ENCODE results near the gene SERPINB10. TPM values are rescaled to one million over a fixed set of nuclear protein-coding genes. Genes with fewer than 3 reads are reported as not detected.
A peak's percentile ranks its signal among the peaks of the same experiment; 100 is the strongest.

Gene SERPINB10
- total RNA-seq, 1 experiment from 2014 or later = not detected

DNA sequence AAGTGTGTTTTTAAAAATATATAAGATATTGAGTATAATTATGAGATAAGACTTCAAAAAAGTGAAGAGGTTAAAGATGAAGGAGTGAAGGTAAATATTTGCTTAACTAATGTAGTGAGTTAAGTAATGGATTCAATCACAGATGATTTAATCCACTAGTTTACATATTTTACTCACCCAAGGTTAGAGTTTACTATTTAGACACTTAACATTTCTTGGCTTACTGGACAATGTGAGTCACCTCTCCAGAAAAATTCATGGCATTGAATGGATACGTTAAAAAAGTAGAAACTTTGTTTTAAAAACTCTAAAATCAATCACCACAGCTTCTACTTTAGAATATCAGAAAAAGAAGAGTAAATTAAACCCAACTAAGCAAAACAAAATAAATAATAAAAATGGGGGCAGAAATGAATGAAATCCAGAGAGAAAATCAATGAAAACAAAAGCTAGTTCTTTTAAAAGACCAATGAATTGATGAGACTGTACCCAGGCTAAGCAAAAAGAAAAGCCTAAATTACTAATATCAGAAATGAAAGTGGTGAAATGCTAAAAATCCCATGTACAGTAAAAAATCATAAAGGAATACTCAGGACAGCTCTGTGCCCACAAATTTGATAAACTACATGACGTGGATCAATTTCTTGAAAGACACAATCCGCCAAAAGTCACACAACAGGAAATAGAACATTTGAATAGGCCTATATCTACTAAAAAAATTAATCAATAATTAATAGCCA lies 39.5 kb downstream of the SERPINB10 start:
- H3K4me2 ChIP-seq (ENCODE audit: low read length) = no peak overlapping the region
- no peaks in the 10 kb centered on the region for H3K79me2 ChIP-seq (ENCODE audit: insufficient read depth, low read length)
- ChIA-PET CTCF (no interaction called here), RAD21 (ENCODE audit: low non-redundant PET in 1 of 2, low total read pairs in 2 of 2, uncharacterized antibody in 2 of 2, unreplicated experiment in 2 of 2) (no interaction called here), POLR2A (no interaction called here)
- no peaks in the 10 kb centered on the region for H4K20me1 ChIP-seq (ENCODE audit: insufficient read depth)
- no peak overlapping the region for H3K27ac ChIP-seq (ENCODE audit: low read depth, low read length)
- TF ChIP-seq SIN3A (IDR thresholded peaks at IDR 0.05; ENCODE audit: low read depth) (no peak), ZNF274 (IDR thresholded peaks at IDR 0.05; ENCODE audit: low read depth, low read length) (no peak), POLR2A (IDR thresholded peaks at IDR 0.05; ENCODE audit: borderline replicate concordance, extremely low read depth, insufficient read depth, insufficient read length) (no peak), TCF7L2 (IDR thresholded peaks at IDR 0.05; ENCODE audit: borderline replicate concordance, extremely low read depth, insufficient read depth, insufficient read length) (no peak), EGR1 (IDR thresholded peaks at IDR 0.05; ENCODE audit: low read depth) (no peak), CBX3 (IDR thresholded peaks at IDR 0.05; ENCODE audit: low read depth) (no peak), CEBPB (IDR thresholded peaks at IDR 0.05; ENCODE audit: low read depth) (no peak), EZH2phosphoT487 (IDR thresholded peaks at IDR 0.05; ENCODE audit: borderline replicate concordance) (no peak), POLR2AphosphoS5 (IDR thresholded peaks at IDR 0.05; ENCODE audit: low read depth, low read length) (no peak), JUND (IDR thresholded peaks at IDR 0.05) (no peak), RAD21 (IDR thresholded peaks at IDR 0.05; ENCODE audit: low read depth) (no peak), EZH2 (IDR thresholded peaks at IDR 0.05) (no peak), SRF (IDR thresholded peaks at IDR 0.05; ENCODE audit: low read depth) (no peak), ELF1 (IDR thresholded peaks at IDR 0.05; ENCODE audit: borderline replicate concordance, low read depth) (no peak)
- TF ChIP-seq, protein P1, sequence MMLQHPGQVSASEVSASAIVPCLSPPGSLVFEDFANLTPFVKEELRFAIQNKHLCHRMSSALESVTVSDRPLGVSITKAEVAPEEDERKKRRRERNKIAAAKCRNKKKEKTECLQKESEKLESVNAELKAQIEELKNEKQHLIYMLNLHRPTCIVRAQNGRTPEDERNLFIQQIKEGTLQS (IDR thresholded peaks at IDR 0.05) = no peak
- TF ChIP-seq, protein P2, sequence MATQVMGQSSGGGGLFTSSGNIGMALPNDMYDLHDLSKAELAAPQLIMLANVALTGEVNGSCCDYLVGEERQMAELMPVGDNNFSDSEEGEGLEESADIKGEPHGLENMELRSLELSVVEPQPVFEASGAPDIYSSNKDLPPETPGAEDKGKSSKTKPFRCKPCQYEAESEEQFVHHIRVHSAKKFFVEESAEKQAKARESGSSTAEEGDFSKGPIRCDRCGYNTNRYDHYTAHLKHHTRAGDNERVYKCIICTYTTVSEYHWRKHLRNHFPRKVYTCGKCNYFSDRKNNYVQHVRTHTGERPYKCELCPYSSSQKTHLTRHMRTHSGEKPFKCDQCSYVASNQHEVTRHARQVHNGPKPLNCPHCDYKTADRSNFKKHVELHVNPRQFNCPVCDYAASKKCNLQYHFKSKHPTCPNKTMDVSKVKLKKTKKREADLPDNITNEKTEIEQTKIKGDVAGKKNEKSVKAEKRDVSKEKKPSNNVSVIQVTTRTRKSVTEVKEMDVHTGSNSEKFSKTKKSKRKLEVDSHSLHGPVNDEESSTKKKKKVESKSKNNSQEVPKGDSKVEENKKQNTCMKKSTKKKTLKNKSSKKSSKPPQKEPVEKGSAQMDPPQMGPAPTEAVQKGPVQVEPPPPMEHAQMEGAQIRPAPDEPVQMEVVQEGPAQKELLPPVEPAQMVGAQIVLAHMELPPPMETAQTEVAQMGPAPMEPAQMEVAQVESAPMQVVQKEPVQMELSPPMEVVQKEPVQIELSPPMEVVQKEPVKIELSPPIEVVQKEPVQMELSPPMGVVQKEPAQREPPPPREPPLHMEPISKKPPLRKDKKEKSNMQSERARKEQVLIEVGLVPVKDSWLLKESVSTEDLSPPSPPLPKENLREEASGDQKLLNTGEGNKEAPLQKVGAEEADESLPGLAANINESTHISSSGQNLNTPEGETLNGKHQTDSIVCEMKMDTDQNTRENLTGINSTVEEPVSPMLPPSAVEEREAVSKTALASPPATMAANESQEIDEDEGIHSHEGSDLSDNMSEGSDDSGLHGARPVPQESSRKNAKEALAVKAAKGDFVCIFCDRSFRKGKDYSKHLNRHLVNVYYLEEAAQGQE (IDR thresholded peaks at IDR 0.05; ENCODE audit: low read depth) = no peak
- TF ChIP-seq, protein P3, sequence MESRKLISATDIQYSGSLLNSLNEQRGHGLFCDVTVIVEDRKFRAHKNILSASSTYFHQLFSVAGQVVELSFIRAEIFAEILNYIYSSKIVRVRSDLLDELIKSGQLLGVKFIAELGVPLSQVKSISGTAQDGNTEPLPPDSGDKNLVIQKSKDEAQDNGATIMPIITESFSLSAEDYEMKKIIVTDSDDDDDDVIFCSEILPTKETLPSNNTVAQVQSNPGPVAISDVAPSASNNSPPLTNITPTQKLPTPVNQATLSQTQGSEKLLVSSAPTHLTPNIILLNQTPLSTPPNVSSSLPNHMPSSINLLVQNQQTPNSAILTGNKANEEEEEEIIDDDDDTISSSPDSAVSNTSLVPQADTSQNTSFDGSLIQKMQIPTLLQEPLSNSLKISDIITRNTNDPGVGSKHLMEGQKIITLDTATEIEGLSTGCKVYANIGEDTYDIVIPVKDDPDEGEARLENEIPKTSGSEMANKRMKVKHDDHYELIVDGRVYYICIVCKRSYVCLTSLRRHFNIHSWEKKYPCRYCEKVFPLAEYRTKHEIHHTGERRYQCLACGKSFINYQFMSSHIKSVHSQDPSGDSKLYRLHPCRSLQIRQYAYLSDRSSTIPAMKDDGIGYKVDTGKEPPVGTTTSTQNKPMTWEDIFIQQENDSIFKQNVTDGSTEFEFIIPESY (IDR thresholded peaks at IDR 0.05; ENCODE audit: extremely low read depth, insufficient replicate concordance, low read length) = no peak
- no TSS peak for BruUV-seq (replicated peaks)
- DNase-seq (ENCODE audit: low read depth, low spot score) (no peak), ATAC-seq (no peak)
- no peaks in the 10 kb centered on the region for H3K9me3 ChIP-seq (ENCODE audit: control insufficient read depth in 1 of 2, insufficient read depth in 1 of 2, low read depth in 1 of 2, low read length in 2 of 2)
- H3K9me2 ChIP-seq (ENCODE audit: insufficient read depth) = no peaks in the 10 kb centered on the region
- peaks cover 0 to 15% of the 10 kb centered on the region in 2 experiments; a peak in 2 of 4 replicates for H3K4me1 ChIP-seq (ENCODE audit: control insufficient read depth in 1 of 2, insufficient read depth in 2 of 2, low read length in 2 of 2)
- no peak overlapping the region for H3K9ac ChIP-seq (ENCODE audit: low read length)
- no peak overlapping the region for H3K4me3 ChIP-seq (replicated peaks in 1 of 2; ENCODE audit: low read depth in 1 of 2, low read length in 2 of 2)
- H3K27me3 ChIP-seq (ENCODE audit: insufficient read depth, low read length) = no peaks in the 10 kb centered on the region
- intact Hi-C loops (cut with micrococcal nuclease) = no loop called here
- peak overlapping the region; percentile 1 for H2AFZ ChIP-seq (ENCODE audit: low read depth, low read length, poor library complexity, severe bottlenecking)
- H3K36me3 ChIP-seq (ENCODE audit: control insufficient read depth in 1 of 2, insufficient read depth in 2 of 2, low read length in 2 of 2) = no peaks in the 10 kb centered on the region
